Measurements from ENCODE around the gene UBE2J2.

DNA sequence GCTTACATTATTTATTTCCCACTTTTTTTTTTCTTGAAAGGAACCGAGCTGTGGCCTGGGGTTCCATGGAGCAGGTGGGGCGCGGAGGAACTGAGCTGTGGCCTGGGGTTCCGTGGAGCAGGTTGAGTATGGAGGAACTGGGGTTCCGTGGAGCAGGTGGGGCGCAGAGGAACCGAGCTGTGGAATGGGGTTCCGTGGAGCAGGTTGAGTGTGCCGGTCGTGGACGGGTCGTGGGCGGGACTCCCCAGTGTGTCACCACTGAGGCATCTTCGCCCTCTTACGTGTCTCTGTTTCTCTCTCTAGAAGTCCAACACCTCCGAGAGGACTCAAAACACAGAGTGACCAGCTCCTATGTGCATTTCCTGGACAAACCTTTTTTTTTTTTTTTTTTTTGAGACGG is 5.4 kb upstream of the UBE2J2 start:
- no peak for TF ChIP-seq CTCF (IDR thresholded peaks at IDR 0.05)
- TF ChIP-seq POLR2A (IDR thresholded peaks at IDR 0.05) = no peak
- no peak for TF ChIP-seq EP300 (IDR thresholded peaks at IDR 0.05)
